NCI-H1417 treated with DMSO at 0.1 percent for 48 hours (cell line): ENCODE results near the gene VSTM1.

Experiments
- DNase-seq: peaks from one replicate; lab custom pipeline; 2025; lab: John Stamatoyannopoulos, UW

VSTM1 gene

DNA sequence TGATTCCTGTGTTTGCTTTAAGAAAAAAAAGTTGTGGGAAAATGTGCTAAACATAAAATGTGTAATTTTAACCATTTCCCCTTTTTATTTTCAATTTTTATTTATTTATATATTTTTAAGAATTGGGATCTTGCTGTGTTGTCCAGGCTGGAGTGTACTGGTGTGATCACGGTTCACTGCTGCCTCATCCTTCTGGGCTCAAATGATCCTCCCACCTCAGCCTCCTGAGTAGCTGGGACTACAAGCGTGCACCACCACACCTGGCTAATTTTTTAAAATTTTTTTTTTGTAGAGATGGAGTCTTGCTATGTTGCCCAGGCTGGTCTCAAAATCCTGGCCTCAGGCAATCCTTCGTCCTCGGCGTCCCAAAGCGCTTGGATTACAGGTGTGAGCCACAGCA lies 53.2 kb downstream of the VSTM1 start:
- DNase-seq: no peak

DNA sequence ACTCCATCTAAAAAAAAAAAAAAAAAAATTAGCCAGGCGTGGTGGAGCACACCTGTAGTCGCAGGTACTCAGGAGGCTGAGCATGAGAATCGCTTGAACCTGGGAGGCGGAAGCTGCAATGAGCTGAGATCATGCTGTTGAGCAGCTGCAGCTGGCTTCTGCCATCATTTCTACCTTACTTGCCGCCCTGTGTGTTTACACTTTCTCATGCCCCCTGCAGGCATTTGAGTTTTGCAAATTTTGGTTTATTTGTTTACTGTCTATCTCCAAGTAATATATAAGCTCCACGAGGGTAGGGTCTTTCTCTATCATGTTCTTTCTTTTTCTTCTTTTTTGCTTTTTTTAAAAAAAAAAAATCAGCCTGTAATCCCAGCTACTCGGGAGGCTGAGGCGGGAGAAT lies 54.3 kb downstream of the VSTM1 start:
- DNase-seq: no peak

DNA sequence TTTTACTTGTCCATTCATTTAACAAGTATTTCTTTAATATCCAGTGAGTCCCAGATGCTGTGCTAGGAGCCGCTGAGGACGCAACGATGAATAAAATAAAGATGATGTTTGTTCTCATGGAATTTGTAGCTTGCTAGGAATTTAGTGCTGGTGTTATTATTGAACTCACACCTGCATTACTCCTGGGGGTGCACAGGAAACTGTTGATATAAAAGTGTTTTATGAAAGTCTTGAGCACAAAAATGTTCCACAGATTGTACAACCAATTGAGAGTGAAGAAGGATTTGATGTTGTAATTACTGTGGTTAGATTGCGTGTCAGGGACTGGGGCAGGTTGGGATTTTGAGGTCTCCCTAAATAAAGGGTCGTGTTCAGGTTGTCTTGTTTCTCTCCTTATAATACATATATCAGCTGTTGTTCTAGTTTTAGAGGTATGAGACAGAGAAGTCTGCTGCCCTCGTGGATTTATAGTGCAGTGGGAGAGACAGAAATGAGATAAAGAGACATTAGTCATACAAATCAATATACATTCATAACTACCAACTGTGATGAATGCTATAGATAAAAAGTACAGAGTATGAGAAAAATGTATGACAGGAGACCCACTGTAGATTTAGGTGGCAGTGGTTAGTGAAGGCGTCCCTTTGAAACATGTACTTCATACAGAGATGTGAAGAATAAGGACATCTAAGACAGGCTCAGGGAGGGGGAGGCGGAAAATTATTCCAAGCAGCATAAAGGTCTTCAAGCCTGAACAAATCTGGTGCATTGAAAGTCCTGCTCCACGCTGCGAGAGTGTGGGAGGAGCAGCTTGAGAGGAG lies 61.0 kb downstream of the VSTM1 start:
- no peak for DNase-seq

DNA sequence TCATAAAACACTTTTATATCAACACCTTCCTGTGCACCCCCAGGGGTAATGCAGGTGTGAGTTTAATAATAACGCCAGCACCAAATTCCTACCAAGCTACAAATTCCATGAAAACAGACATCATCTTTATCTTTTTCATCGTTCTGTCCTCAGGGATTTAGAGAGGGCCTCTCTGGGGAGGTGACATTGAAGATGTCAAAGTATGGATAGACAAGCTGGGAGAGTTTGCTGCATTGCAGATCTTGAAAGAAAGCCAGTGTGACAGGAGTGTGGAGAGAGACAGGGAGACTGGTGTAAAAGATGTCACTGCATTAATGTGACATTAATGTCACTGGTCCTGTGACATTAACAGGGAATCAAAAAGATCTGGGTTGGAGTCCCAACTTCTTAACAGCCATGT lies 62.2 kb downstream of the VSTM1 start:
- DNase-seq: no peak

DNA sequence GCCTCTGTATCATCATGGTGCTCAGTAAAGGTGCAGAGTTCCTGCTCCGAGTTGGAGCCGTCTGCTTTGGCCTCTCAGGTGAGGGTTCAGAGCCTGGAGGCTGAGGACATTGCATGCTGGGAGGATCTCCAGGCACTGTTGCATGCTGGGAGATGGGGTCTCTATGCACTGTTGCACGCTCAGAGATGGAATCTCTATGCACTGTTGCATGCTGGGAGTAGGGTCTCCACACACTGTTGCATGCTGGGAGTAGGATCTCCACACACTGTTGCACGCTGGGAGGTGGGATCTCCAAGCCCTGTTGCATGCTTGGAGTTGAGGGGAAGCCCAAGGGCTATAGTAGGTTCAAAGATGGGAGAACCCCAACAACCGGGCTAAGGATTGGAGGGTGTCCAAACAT lies 64.0 kb downstream of the VSTM1 start:
- DNase-seq: no peak

DNA sequence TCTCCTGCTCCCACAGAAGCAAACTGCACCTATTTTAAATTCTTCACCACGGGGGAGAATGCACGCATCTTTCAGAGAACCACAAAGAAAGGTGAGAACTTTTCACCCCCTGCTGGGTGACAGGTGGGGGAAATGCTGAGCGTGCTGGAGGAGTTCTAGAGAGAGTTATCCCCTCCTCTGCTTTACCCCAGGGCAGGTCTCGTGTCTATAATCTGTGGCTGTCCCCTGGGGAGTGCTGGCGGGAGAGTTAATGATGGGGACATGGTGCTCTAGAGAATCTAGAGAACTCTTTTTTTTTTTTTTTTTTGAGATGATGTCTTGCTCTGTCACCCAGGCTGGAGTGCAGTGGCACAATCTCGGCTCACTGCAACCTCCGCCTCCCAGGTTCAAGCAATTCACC lies 65.5 kb downstream of the VSTM1 start:
- DNase-seq: no peak

DNA sequence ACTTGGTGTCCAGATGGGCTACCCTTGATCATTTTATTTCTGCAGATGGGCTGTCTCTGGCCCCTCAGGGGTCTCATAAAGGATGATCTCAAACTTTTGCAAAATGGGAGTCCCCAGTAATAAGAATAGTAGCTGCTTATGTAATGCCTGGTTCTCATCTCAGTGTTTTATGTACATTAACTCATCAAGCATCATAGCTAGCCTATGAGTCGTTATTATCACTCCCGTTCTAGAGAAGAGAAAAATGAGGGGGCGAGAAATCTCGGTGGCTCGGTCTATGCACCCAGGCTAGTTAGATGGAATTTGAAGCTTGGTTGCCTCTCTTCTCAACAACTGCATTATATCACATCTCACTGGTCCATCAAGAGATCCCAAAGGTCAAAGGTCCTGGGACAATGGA lies 68.9 kb downstream of the VSTM1 start:
- DNase-seq: no peak

DNA sequence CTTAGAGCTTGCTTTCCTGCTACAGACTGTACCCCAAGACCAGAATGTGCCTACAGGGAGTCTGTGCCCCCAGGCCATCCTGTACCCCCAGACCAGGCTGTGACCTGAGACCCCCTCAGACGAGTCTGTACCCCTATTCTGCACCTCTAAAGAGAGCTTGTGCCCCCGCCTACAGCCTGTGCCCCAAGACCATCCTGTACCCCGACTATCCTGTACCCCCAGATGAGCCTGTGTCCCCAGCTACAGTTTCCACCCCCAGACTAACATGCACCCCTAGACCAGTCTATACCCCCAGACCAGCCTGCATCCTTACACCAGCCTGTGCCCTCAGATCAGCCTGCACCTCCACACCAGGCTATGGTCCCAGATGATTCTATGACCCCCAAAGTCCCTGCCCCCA lies 70.2 kb downstream of the VSTM1 start:
- DNase-seq: no peak

DNA sequence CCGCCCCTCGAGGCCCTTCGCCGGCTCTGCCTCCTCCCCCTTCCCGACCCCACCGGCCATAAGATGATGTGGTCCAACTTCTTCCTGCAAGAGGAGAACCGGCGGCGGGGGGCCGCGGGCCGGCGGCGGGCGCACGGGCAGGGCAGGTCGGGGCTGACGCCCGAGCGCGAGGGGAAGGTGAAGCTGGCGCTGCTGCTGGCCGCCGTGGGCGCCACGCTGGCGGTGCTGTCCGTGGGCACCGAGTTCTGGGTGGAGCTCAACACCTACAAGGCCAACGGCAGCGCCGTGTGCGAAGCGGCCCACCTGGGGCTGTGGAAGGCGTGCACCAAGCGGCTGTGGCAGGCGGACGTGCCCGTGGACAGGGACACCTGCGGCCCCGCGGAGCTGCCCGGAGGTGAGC lies 70.9 kb downstream of the VSTM1 start:
- DNase-seq: no peak

DNA sequence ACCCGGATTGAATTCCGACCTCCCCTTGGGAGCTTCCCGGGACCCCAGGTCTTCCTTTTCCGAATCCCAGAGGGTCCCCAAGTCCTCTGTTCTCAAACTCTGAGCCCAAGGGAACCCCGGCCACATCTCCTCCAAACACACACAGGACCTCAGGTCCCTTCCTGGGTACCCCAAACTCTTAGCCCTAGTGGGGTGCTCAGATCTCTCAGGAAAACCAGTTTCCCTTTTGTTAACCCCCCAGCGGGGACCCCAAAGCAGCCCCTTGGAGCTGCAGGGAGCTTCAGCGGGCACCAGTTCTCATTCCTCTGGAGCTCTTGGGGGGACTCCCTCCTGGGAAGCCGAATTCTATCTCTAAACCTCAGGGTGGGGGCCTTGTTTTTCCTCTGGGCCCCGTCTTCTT lies 71.5 kb downstream of the VSTM1 start:
- DNase-seq: no peak

DNA sequence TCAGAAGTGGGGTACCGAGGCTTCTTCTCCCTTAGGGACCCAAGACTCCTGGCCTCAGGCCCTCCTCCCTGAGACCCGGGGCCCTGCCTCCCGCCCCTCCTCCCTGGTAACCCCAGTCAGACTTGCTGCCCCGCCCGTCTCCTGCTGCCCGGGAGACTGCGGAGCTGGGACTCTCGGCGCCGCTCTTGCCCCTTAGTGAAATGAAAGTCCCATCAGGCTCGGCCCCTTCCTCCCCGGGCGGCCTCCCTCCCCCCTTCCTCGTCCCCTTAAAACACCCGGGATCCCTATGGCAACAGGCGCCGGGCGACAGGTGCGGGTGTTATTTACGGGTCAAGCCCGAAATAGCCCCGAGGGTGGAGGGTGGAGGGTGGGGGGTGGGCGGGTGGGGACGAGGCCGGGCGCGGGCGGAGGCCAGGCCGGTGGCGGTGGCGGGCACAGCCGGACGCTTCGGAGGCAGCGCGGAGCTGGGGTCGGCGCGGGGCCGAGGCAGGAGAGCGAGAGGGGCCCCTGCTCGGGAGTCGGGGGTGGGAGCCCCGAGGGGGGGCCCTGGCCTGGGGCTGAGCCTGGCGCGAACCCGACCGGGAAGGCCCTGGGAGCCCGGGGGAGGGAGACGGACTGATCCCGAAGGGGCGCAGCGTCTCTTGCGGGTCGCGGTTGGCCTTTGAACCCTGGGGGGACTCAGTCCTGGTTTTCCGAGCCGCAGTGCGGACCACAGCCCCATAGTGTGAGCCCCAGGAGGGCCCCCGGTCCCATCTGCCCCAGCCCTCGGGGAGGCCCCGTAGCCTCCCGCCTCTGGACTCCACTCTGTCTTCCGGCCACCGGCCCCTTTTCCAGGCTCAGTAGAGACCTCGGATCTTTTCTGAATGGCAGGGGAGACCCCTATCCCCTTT lies 72.2 kb downstream of the VSTM1 start, which contains the start of gene CACNG6:
Gene CACNG6, plus strand, starts transcription at position 414 of the 890 bp plus-strand sequence. CDS start 1,241 bp downstream, outside the sequence.
- DNase-seq: no peak
